SH-SY5Y (cell line): Measurements from ENCODE around the gene RSPO4.

Experiments
- GATA2 ChIP-seq: IDR thresholded peaks from 2 replicates; pipeline ENCODE4 v1.6.1; 2011; ENCODE audit warnings: mild to moderate bottlenecking, low read depth, low read length
- GATA3 ChIP-seq: IDR thresholded peaks from 2 replicates; pipeline ENCODE4 v1.6.1; 2011; ENCODE audit warnings: low read depth, mild to moderate bottlenecking, low read length, moderate library complexity

- TF ChIP-seq GATA2, result no peak
- no peak for TF ChIP-seq GATA3
Measured at GRCh38 chr20:986733-987355, 15.3 kb downstream of the RSPO4 start.
